Choroid plexus epithelial cell (primary cell): ENCODE results near the gene NFATC2IP.

Source experiments
- DNase-seq: peaks from one replicate; pipeline ENCODE4 v3.0.0-alpha.2; 2010; ENCODE audit warnings: low read depth
- H3K4me3 ChIP-seq: 2 replicates; pipeline ENCODE4 v1.5.1; 2011; ENCODE audit warnings: low read depth, mild to moderate bottlenecking, control low read depth, low read length, moderate library complexity
- CTCF ChIP-seq: conservative IDR thresholded peaks from 2 replicates; pipeline ENCODE4 v1.5.1; 2011; ENCODE audit warnings: low read depth, mild to moderate bottlenecking, control low read depth, inconsistent platforms, low read length, moderate library complexity

The NFATC2IP gene

GRCh38 chr16:28950648-28951409, at the start of gene NFATC2IP:
NFATC2IP (plus strand) TSS chr16:28950937; CDS start chr16:28951012, 75 bp downstream.
- peak within 1 kb of the TSS; percentile 85 for H3K4me3 ChIP-seq
- TF ChIP-seq CTCF, result no peak
- peak; percentile 100 for DNase-seq

- TF ChIP-seq CTCF, result no peak
- H3K4me3 ChIP-seq, result no peak overlapping the region
- DNase-seq, result no peak
These were observed 48.9 kb upstream of the NFATC2IP start for GRCh38 chr16:28901862-28902261.

GRCh38 chr16:28902909-28903308, 47.8 kb upstream of the NFATC2IP start:
- no peak overlapping the region for H3K4me3 ChIP-seq
- TF ChIP-seq CTCF, result no peak
- no peak for DNase-seq

GRCh38 chr16:28903344-28904042, 47.2 kb upstream of the NFATC2IP start:
- no peak for DNase-seq
- TF ChIP-seq CTCF, result no peak
- no peak overlapping the region for H3K4me3 ChIP-seq

- DNase-seq, result no peak
- TF ChIP-seq CTCF, result no peak
These were observed 46.4 kb upstream of the NFATC2IP start for GRCh38 chr16:28904363-28904762.

GRCh38 chr16:28904828-28905227, 45.9 kb upstream of the NFATC2IP start:
- DNase-seq, result no peak
- no peak for TF ChIP-seq CTCF
- H3K4me3 ChIP-seq, result no peak overlapping the region

More at GRCh38 chr16:28904363-28904762, 46.4 kb upstream of the NFATC2IP start:
- no peak overlapping the region for H3K4me3 ChIP-seq

GRCh38 chr16:28905229-28905754, 45.4 kb upstream of the NFATC2IP start:
- no peak overlapping the region for H3K4me3 ChIP-seq
- no peak for DNase-seq
- TF ChIP-seq CTCF, result no peak
